CD4-positive, alpha-beta memory T cell (primary cell): ENCODE results near the gene SESN3. TPM values are rescaled to one million over a fixed set of nuclear protein-coding genes. Genes with fewer than 3 reads are reported as not detected.

Experiments
- CTCF ChIA-PET: fragments of 350-600 bp; sonication (Branson Sonifier 250); formaldehyde crosslinking; loops from one replicate; lab custom pipeline; 2021; ENCODE audit warnings: inconsistent platforms; ENCODE audit not compliant: partially characterized antibody; lab: Charles Lee
- POLR2A ChIA-PET: fragments of 350-600 bp; sonication (Branson Sonifier 250); formaldehyde crosslinking; loops from one replicate; lab custom pipeline; 2021; ENCODE audit not compliant: partially characterized antibody; lab: Charles Lee
- DNase-seq, 5 donors: peaks; one replicate each; pipeline versions ENCODE4 v3.0.0 to v3.0.0-alpha.2; 2020 to 2022; ENCODE audit warnings: mixed read lengths in 1 of 5
- H3K27ac ChIP-seq: one replicate; pipeline ENCODE4 v1.7.0; 2013; ENCODE audit warnings: low read depth, low read length
- H3K27me3 ChIP-seq: 2 replicates; pipeline ENCODE4 v1.7.0; 2013; ENCODE audit warnings: mild to moderate bottlenecking, low read length, moderate library complexity; ENCODE audit not compliant: insufficient read depth
- H3K36me3 ChIP-seq: 2 replicates; pipeline ENCODE4 v1.7.0; 2013; ENCODE audit warnings: mild to moderate bottlenecking, low read length, moderate library complexity; ENCODE audit not compliant: insufficient read depth
- H3K4me1 ChIP-seq: 2 replicates; pipeline ENCODE4 v1.7.0; 2013; ENCODE audit warnings: mild to moderate bottlenecking, low read length, moderate library complexity; ENCODE audit not compliant: insufficient read depth
- H3K4me3 ChIP-seq, 2 donors: one replicate each; pipeline ENCODE4 v1.7.0; 2013; ENCODE audit warnings: low read length in 2 of 2, mild to moderate bottlenecking in 1 of 2
- H3K9me3 ChIP-seq, 2 donors: one replicate each; pipeline ENCODE4 v1.7.0; 2013; ENCODE audit warnings: low read length in 2 of 2, control low read depth in 1 of 2; ENCODE audit not compliant: control insufficient read depth in 1 of 2
- H3K27ac Mint-ChIP-seq, 7 donors: one replicate each; pipeline ENCODE4 v1.8.0; 2020 to 2021; ENCODE audit warnings: mixed read lengths in 7 of 7, mild to moderate bottlenecking in 6 of 7, inconsistent platforms in 3 of 7, moderate library complexity in 3 of 7
- H3K27me3 Mint-ChIP-seq, 2 donors: one replicate each; pipeline ENCODE4 v1.8.0; 2020 to 2021; ENCODE audit warnings: mixed read lengths in 2 of 2
- H3K36me3 Mint-ChIP-seq, 2 donors: one replicate each; pipeline ENCODE4 v1.8.0; 2020 to 2021; ENCODE audit warnings: mixed read lengths in 2 of 2, inconsistent platforms in 1 of 2, mild to moderate bottlenecking in 1 of 2
- H3K4me1 Mint-ChIP-seq, 4 donors: one replicate each; pipeline ENCODE4 v1.8.0; 2020 to 2021; ENCODE audit warnings: mixed read lengths in 4 of 4, mild to moderate bottlenecking in 1 of 4
- H3K4me3 Mint-ChIP-seq, 8 donors: one replicate each; pipeline ENCODE4 v1.8.0; 2020 to 2021; ENCODE audit warnings: mixed read lengths in 8 of 8, mild to moderate bottlenecking in 7 of 8, moderate library complexity in 6 of 8, inconsistent platforms in 3 of 8
- H3K9me3 Mint-ChIP-seq, 8 donors: one replicate each; pipeline ENCODE4 v1.8.0; 2020 to 2021; ENCODE audit warnings: mixed read lengths in 8 of 8, mild to moderate bottlenecking in 5 of 8, inconsistent platforms in 3 of 8, moderate library complexity in 1 of 8
- intact Hi-C: fragments of 100-400 bp; cut with micrococcal nuclease; formaldehyde crosslinking; loops from one replicate; pipeline ENCODE4 v1.15.1; 2023
- polyA plus RNA-seq, 2 donors: library from polyadenylated mRNA; unstranded; fragments of 300-500 nt; fragmentation: Illumina TruSeq; gene quantifications; one replicate each; pipeline ENCODE4 v1.2.3, GENCODE V29; 2021
- total RNA-seq, 2 experiments: library from RNA; stranded (reverse); gene quantifications; one replicate each; pipeline ENCODE4 v1.2.3, GENCODE V29; 2021

Gene SESN3
- total and polyA plus RNA-seq, 4 experiments from 2014 or later = 1.8 to 211 (median 104) TPM

DNA sequence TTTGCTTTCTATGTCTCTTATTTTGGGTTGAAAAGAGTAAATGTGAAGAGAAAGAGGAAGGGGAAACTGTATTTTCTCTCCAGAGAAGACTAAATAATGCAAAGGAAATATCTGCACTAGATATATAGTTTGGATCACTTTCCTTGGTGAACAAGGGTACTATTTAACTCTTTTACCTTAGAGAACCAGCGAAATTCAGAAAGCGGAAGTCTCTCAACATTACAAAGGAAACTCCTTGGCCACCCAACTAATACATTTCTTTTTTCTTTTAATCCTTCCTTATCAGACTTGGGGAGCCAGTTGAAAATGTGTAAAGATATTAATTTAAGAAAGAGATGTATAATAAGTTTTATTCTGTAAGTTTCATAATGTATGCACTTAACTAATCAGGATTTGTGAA is 64.2 kb downstream of the SESN3 start:
- H3K27me3 ChIP-seq = no peaks in the 10 kb centered on the region
- CTCF ChIA-PET = interaction anchor here (0.8 to 4.1 kb wide), 6 partner anchors 10 to 598 kb away, joined by 3 to 23 read pairs (median 6); no protein-coding TSS in a partner anchor
- DNase-seq = no peak
- H3K4me3 Mint-ChIP-seq = no peak overlapping the region
- POLR2A ChIA-PET = interaction anchor here (1.4 kb wide), 1 partner anchor 539 kb away, joined by 5 read pairs; no protein-coding TSS in a partner anchor
- H3K36me3 Mint-ChIP-seq = peaks cover 4 to 17% of the 10 kb centered on the region in 2 donors
- peaks cover 12 to 23% (median 16%) of the 10 kb centered on the region in 4 donors for H3K4me1 Mint-ChIP-seq
- no peak overlapping the region for H3K27ac Mint-ChIP-seq
- no peaks in the 10 kb centered on the region for H3K9me3 Mint-ChIP-seq
- H3K27me3 Mint-ChIP-seq = no peaks in the 10 kb centered on the region
- peaks cover 13% of the 10 kb centered on the region for H3K4me1 ChIP-seq
- intact Hi-C loops = no loop called here
- no peaks in the 10 kb centered on the region for H3K36me3 ChIP-seq
- no peak overlapping the region for H3K4me3 ChIP-seq
- H3K9me3 ChIP-seq = no peaks in the 10 kb centered on the region
- H3K27ac ChIP-seq = no peak overlapping the region

DNA sequence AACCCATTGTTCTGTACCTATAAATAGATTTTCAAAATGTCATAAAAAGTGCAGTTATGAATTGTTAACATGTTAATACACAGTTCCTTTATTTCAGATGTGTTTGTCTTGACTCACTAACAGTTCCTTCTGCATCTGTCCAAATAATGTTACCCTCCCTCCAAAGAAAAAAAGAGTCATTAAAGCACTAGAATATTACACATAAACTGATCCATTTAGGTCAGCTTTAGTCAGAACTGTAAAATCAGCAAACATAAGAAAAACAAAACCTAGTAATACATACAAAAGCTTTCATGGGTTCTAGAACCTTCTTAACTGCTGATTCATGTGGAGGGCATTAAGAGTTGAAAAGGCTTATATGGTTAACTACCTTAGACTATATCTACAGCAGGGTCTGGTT is 65.4 kb downstream of the SESN3 start:
- H3K4me1 Mint-ChIP-seq = peaks cover 12 to 23% (median 16%) of the 10 kb centered on the region in 4 donors
- no peaks in the 10 kb centered on the region for H3K36me3 ChIP-seq
- peaks cover 10% of the 10 kb centered on the region in 2 donors for H3K36me3 Mint-ChIP-seq
- intact Hi-C loops = no loop called here
- no peaks in the 10 kb centered on the region for H3K27me3 ChIP-seq
- no peak overlapping the region for H3K27ac ChIP-seq
- ChIA-PET POLR2A (interaction anchor here (1.3 to 1.4 kb wide), 2 partner anchors 10 to 540 kb away, joined by 3 to 5 read pairs; no protein-coding TSS in a partner anchor), CTCF (interaction anchor here (1.0 to 4.1 kb wide), 5 partner anchors 11 to 599 kb away, joined by 3 to 23 read pairs (median 6); no protein-coding TSS in a partner anchor)
- no peak overlapping the region for H3K4me3 ChIP-seq
- H3K27ac Mint-ChIP-seq = peak overlapping the region in 2 of 7 donors; percentile 25 to 58
- no peaks in the 10 kb centered on the region for H3K27me3 Mint-ChIP-seq
- H3K4me1 ChIP-seq = peaks cover 13% of the 10 kb centered on the region
- H3K4me3 Mint-ChIP-seq = no peak overlapping the region
- no peaks in the 10 kb centered on the region for H3K9me3 ChIP-seq
- no peak for DNase-seq
- H3K9me3 Mint-ChIP-seq = peaks cover 0 to 2% (median 0%) of the 10 kb centered on the region in 8 donors

DNA sequence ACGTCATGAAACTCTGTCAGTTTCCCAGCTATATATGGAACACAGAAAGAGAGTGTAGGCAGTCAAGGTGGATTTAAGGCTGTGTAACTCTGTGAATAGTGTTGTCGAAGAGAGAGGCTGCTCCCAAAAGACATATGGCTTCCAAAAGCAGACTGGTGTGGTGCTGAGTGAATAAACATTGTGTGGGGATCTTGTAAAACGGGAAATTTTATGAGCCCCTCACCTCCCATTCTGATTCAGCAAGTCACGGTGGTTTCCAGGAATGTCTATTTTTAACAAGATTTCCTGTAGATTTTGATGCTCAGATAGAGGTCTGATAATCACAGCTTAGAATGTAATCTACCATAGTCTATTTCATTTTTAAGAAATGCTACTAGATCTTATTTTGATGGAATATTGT is 67.9 kb downstream of the SESN3 start:
- peak overlapping the region in 4 of 7 donors; percentile 6 to 78 (median 50) for H3K27ac Mint-ChIP-seq

DNA sequence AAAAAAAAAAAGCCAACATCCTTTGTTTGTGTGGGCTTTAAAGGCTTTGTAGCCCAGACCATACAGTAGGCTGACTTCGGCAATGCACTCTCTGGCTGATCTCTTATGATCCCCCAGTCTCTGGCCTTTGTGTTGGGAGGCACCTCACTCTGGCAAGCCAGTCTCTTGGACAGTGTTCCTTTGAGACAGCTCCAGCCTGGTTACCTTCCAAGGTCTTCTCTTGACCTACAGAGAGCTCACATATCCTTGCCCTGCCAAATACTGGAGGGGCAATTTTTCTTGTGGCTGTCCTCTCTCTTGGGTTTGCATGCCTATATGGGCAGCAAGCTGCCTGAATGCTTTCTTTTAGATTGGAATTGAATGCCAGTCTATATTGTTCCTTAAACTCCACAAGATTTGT is 69.8 kb downstream of the SESN3 start:
- Mint-ChIP-seq H3K4me3 (no peak overlapping the region), H3K27me3 (no peaks in the 10 kb centered on the region), H3K4me1 (peaks cover 26 to 50% (median 32%) of the 10 kb centered on the region in 4 donors), H3K27ac (peak overlapping the region in 4 of 7 donors; percentile 25 to 52 (median 42)), H3K36me3 (peaks cover 6 to 10% of the 10 kb centered on the region in 2 donors), H3K9me3 (peaks cover 0 to 3% (median 0%) of the 10 kb centered on the region in 8 donors)
- H3K4me1 ChIP-seq = peaks cover 22% of the 10 kb centered on the region
- no peak for DNase-seq
- H3K9me3 ChIP-seq = no peaks in the 10 kb centered on the region
- no peak overlapping the region for H3K4me3 ChIP-seq
- H3K27ac ChIP-seq = no peak overlapping the region
- POLR2A ChIA-PET = interaction anchor here (0.7 to 3.0 kb wide), 4 partner anchors 9 to 628 kb away, joined by 3 to 13 read pairs (median 4); partner anchors contain the start of gene FAM76B
- no peaks in the 10 kb centered on the region for H3K36me3 ChIP-seq
- H3K27me3 ChIP-seq = no peaks in the 10 kb centered on the region
- intact Hi-C loops = no loop called here
- CTCF ChIA-PET = interaction anchor here (0.7 to 16.1 kb wide), 4 partner anchors 9 to 559 kb away, joined by 3 to 446 read pairs (median 4); no protein-coding TSS in a partner anchor

More for the DNA sequence above, 67.9 kb downstream of the SESN3 start:
- ChIA-PET POLR2A (interaction anchor here (1.2 kb wide), 1 partner anchor 68 kb away, joined by 7 read pairs; the partner anchor contains the start of gene SESN3), CTCF (interaction anchor here (0.7 to 4.1 kb wide), 3 partner anchors 9 to 545 kb away, joined by 3 to 23 read pairs (median 10); no protein-coding TSS in a partner anchor)
- no peak for DNase-seq
- peaks cover 19 to 35% (median 22%) of the 10 kb centered on the region in 4 donors for H3K4me1 Mint-ChIP-seq
- Histone ChIP-seq H3K4me1 (peaks cover 16% of the 10 kb centered on the region), H3K27ac (no peak overlapping the region), H3K36me3 (no peaks in the 10 kb centered on the region), H3K9me3 (no peaks in the 10 kb centered on the region), H3K27me3 (no peaks in the 10 kb centered on the region), H3K4me3 (no peak overlapping the region)
- intact Hi-C loops = no loop called here
- peaks cover 0 to 3% (median 0%) of the 10 kb centered on the region in 8 donors for H3K9me3 Mint-ChIP-seq
- peak overlapping the region in 1 of 8 donors; percentile 14 for H3K4me3 Mint-ChIP-seq
- H3K36me3 Mint-ChIP-seq = peaks cover 4 to 8% of the 10 kb centered on the region in 2 donors
- no peaks in the 10 kb centered on the region for H3K27me3 Mint-ChIP-seq

DNA sequence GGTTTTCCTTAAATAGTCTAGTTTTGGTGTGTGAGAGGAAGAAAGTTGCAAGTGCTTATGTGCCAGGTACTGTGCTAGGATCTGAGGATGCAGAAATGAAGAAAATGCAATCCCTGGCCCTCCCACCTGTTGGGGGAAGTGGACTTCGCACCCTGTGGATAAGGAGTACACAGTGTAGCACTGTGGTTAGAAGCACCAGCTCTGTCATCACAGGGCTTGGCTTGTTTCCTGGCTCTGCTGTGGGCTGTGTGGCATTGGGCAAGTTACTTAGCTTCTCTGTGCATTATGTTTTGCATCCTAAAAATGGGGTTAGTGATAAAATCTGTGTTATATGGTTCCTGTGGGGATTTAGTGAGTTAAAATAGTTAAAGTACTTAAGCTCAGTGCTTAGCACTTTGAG is 73.2 kb downstream of the SESN3 start:
- H3K4me1 Mint-ChIP-seq = peaks cover 30 to 52% (median 37%) of the 10 kb centered on the region in 4 donors
- H3K4me3 Mint-ChIP-seq = peak overlapping the region in 1 of 8 donors; percentile 3
- intact Hi-C loops = loop anchor here (10.0 kb wide), 1 partner anchor 643 kb away; the partner anchor contains the start of gene C11orf97
- Histone ChIP-seq H3K27me3 (no peaks in the 10 kb centered on the region), H3K4me1 (peaks cover 27% of the 10 kb centered on the region), H3K9me3 (no peaks in the 10 kb centered on the region), H3K4me3 (no peak overlapping the region), H3K27ac (no peak overlapping the region), H3K36me3 (no peaks in the 10 kb centered on the region)
- no peak for DNase-seq
- peaks cover 4 to 10% of the 10 kb centered on the region in 2 donors for H3K36me3 Mint-ChIP-seq
- no peaks in the 10 kb centered on the region for H3K27me3 Mint-ChIP-seq
- ChIA-PET POLR2A (interaction anchor here (0.8 to 1.6 kb wide), 3 partner anchors 74 to 548 kb away, joined by 3 to 8 read pairs (median 4); no protein-coding TSS in a partner anchor), CTCF (interaction anchor here (1.0 to 16.1 kb wide), 5 partner anchors 10 to 605 kb away, joined by 3 to 446 read pairs (median 4); no protein-coding TSS in a partner anchor)
- H3K27ac Mint-ChIP-seq = peak overlapping the region; percentile 16 to 65 (median 31)
- H3K9me3 Mint-ChIP-seq = peaks cover 0 to 3% (median 0%) of the 10 kb centered on the region in 8 donors

DNA sequence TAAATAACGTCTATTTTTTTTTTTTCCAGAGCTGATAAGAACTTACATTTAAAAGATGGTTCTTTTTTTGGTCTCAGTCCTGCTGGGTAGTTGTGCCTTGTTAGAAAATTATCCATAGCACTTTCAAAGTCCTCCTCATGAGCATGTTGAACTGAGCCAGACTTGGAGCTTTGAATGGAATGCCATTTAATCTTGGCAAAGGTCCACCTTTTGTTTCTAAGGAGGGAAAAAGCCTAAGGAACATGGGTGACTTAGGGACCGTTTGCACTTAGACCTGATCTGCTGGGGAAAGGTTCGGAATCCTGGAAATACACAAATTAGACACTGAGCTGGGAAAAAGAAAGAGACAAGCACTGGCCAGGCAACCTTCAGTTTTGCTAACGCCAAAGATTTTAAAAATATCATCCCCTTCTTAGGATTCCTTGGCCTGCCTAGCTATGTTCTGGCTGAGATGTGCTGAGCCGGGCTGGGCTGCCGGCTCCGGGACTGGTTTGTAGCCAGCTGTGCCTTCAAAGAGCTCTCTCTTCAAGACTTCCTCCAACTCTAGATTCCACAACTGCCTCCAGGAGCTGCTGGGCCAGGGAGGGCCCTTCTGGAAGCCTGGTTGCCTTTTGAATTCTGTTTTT is 74.0 kb downstream of the SESN3 start:
- no peaks in the 10 kb centered on the region for H3K36me3 ChIP-seq
- H3K9me3 Mint-ChIP-seq = peaks cover 0 to 3% (median 0%) of the 10 kb centered on the region in 8 donors
- no peaks in the 10 kb centered on the region for H3K27me3 ChIP-seq
- H3K4me1 Mint-ChIP-seq = peaks cover 31 to 57% (median 42%) of the 10 kb centered on the region in 4 donors
- DNase-seq = no peak
- H3K4me3 ChIP-seq = no peak overlapping the region
- no peak overlapping the region for H3K27ac ChIP-seq
- H3K4me3 Mint-ChIP-seq = no peak overlapping the region
- H3K4me1 ChIP-seq = peaks cover 32% of the 10 kb centered on the region
- no peaks in the 10 kb centered on the region for H3K9me3 ChIP-seq
- CTCF ChIA-PET = interaction anchor here (0.6 to 16.1 kb wide), 10 partner anchors 9 to 605 kb away, joined by 3 to 446 read pairs (median 4); partner anchors contain the start of gene SESN3
- POLR2A ChIA-PET = interaction anchor here (0.7 to 1.6 kb wide), 3 partner anchors 68 to 549 kb away, joined by 3 to 8 read pairs (median 3); partner anchors contain the start of gene ENDOD1
- intact Hi-C loops = loop anchor here (10.0 kb wide), 1 partner anchor 642 kb away; the partner anchor contains the start of gene C11orf97
- H3K27me3 Mint-ChIP-seq = no peaks in the 10 kb centered on the region
- peaks cover 4 to 10% of the 10 kb centered on the region in 2 donors for H3K36me3 Mint-ChIP-seq
- peak overlapping the region in 4 of 7 donors; percentile 6 to 65 (median 23) for H3K27ac Mint-ChIP-seq
